Measurements from ENCODE around the gene GPS2.
A peak's percentile ranks its signal among the peaks of the same experiment; 100 is the strongest.
"Not testable (repeated sequence)": the region's sequence is repeated elsewhere in the genome, so short reads cannot be mapped to it uniquely, and the experiment has no call there.

The GPS2 gene

DNA sequence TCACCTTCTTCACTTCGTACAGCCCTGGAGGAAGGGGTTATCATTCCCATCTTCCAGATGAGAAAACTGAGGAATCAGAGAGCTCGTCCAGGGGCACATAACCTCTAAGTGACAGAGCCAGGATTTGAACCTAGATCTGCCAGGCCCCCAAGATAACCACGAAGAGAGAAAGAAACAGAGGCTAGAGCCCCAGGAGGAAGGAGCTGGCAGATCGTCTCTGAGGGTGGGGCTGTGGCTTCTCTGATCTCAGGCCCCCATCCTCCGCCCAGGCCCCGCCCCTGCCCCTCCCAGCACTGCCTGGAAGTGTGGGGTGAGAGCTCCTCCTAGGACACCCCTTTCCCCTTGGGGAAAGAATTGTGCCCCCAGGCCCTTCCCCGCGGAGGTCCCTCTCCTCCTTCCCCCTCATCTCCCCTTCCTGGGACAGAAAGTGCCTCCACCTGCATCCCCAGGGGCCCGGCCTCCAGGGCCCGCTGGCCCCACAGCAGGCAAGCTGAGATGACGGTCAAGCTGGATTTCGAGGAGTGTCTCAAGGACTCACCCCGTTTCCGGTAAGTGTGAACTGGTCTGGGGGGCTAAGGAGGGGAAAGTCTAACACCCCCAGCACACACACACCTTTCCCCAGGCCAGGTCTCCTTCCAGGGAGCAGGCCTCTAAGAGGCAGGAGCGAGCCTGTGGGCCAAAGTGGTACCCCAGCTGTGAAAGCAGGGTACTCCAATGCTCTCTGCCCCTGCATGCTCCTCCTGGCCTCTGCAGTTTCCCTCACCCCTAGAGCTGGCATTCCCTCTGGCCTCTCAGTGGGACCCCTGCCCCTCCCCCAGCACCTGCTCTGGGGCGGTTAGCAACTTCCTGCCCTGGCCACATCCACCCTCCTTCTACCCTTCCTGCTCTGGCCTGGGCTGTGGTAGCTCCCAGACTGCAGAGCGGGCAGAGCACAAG, 21.3 kb upstream of the GPS2 start, which contains the start of gene ACAP1:
TSS of gene ACAP1 (plus strand) at position 290 of the 936 bp plus-strand sequence. CDS start at position 496, 206 bp downstream.
- DNase-seq (ENCODE audit: low read depth) = no peak
- TF ChIP-seq CTCF (IDR thresholded peaks at IDR 0.05; ENCODE audit: insufficient read depth, low read depth, low read length, missing control alignments) = no peak
- no peak within 1 kb of the TSS for H3K4me3 ChIP-seq (ENCODE audit: low read length)

- not testable (repeated sequence) for DNase-seq (ENCODE audit: low read depth); H3K4me3 ChIP-seq (ENCODE audit: low read length)
These were observed 20.6 kb upstream of the GPS2 start for GRCh38 chr17:7335765-7336164.

DNA sequence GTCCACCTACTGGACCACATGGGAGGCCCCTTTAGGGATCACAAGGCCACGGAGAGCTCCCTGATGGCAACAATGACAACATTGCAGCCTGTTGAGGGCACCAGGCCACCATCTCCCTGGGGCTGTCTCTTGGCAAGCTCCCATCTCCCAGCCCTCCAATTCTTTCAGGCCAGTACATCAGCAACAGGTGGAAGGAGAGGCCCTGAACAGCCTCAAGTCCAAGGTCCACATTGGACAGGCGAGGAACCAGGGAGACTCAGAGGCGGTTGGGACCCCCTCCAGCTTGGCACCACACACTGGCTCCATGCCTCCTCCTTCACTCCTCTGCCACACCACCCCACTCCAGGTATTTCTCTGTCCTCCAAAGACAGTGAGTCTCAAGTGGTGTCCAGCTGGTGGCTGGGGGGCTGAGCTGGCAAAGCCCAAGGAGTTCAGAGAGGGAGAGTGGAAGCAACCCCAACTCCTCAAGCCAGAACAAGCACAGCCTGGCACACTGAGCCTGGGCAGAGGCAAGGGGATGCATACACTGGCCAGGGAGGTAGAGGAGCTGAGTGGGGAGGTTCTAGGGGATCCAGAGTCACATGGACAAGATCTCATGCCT, 19.9 kb upstream of the GPS2 start:
- no peak for TF ChIP-seq CTCF (IDR thresholded peaks at IDR 0.05; ENCODE audit: insufficient read depth, low read depth, low read length, missing control alignments)
- no peak for DNase-seq (ENCODE audit: low read depth)
- no peak overlapping the region for H3K4me3 ChIP-seq (ENCODE audit: low read length)

GRCh38 chr17:7332600-7333069, 17.5 kb upstream of the GPS2 start:
- not testable (repeated sequence) for H3K4me3 ChIP-seq (ENCODE audit: low read length); DNase-seq (ENCODE audit: low read depth)

DNA sequence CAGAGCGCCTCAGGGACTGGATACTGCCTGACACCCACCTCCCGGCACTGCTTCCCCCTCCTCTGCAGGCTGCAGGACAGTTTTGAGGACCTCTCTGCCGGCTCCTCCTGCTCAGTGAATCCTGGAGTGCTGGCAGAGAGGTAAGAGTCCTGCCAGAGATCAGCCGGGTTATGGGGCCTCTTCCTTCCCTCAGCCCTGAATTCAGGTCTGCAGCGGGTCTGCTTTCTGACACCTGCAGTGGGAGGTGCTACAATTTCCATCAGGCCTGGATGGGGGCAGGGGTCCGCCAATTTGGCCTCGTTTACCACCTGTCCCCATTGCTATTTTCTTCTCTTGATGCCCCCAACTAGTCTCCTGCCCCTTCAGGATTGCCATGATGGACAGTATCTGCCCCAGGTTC, 17.0 kb upstream of the GPS2 start:
- no peak for TF ChIP-seq CTCF (IDR thresholded peaks at IDR 0.05; ENCODE audit: insufficient read depth, low read depth, low read length, missing control alignments)
- no peak for DNase-seq (ENCODE audit: low read depth)
- H3K4me3 ChIP-seq (ENCODE audit: low read length) = no peak overlapping the region

- TF ChIP-seq CTCF (IDR thresholded peaks at IDR 0.05; ENCODE audit: insufficient read depth, low read depth, low read length, missing control alignments) = no peak
- H3K4me3 ChIP-seq (ENCODE audit: low read length) = peak overlapping the region; percentile 91
- no peak for DNase-seq (ENCODE audit: low read depth)
These were observed 15.5 kb upstream of the GPS2 start for GRCh38 chr17:7330638-7331015.

DNA sequence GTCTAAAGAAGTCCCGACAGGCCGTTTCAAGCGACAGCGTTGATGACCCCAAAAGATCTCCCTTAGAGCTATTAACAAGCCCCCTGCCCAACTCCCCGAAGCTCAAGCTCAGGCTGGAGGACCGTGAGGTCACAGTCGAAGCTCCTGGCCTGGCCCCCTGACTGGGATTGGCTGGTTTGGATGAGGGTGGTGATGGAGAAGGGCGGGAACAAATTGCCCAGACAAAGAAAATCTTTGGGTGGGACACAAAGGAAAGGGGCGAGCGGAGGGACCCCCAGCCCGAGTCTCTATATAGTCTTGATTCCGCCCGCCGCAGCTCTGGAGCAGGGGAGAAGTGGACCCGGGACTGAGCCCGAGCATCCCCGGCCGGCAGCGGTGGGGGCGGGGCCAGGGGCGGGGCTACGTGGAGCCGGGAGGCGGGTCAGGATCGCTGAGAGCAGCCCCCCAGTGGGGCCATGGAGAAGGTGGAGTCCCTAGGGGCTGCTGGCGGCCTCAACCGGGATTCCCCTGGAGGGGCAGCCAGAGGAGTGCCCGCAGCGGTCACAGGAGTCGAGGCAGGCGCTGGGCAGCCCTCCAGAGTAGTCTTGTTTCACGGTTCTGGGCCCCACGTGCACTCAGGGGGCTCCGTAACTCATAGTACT, 15.0 kb upstream of the GPS2 start:
- H3K4me3 ChIP-seq (ENCODE audit: low read length) = peak overlapping the region; percentile 91
- TF ChIP-seq CTCF (IDR thresholded peaks at IDR 0.05; ENCODE audit: insufficient read depth, low read depth, low read length, missing control alignments) = no peak
- DNase-seq (ENCODE audit: low read depth) = peak; percentile 85
